GM23338 (cell line): ENCODE measurements around the gene RPL34. TPM values are rescaled to one million over a fixed set of nuclear protein-coding genes. Genes with fewer than 3 reads are reported as not detected.
"Not testable (repeated sequence)": the region's sequence is repeated elsewhere in the genome, so short reads cannot be mapped to it uniquely, and the experiment has no call there.

Experiments
- ATAC-seq: fragments of 200-7000 bp; cut with Tn5 transposase; 3 replicates; pipeline ENCODE4 v1.9.1; 2020
- DNase-seq: peaks from one replicate; pipeline ENCODE4 v3.0.0-alpha.2; 2015; ENCODE audit warnings: low spot score
- H2AFZ ChIP-seq: fragments of 200-600 bp; sonication (generic); 2 replicates; pipeline ENCODE4 v1.8.0; 2016; ENCODE audit warnings: antibody characterized with exemption, mild to moderate bottlenecking, moderate library complexity
- H3F3A ChIP-seq: fragments of 200-600 bp; sonication (generic); replicated peaks from 2 replicates; pipeline ENCODE4 v1.8.0; 2017; ENCODE audit warnings: antibody characterized with exemption, mixed run types, low read depth
- H3K27ac ChIP-seq: fragments of 200-600 bp; sonication (generic); 2 replicates; pipeline ENCODE4 v1.6.1; 2016; ENCODE audit warnings: low read depth
- H3K27me3 ChIP-seq: fragments of 200-600 bp; sonication (generic); 2 replicates; pipeline ENCODE4 v1.8.0; 2016; ENCODE audit warnings: mild to moderate bottlenecking, mixed run types, moderate library complexity; ENCODE audit not compliant: insufficient read depth
- H3K36me3 ChIP-seq: fragments of 200-600 bp; sonication (generic); 2 replicates; pipeline ENCODE4 v1.8.0; 2016; ENCODE audit warnings: mild to moderate bottlenecking; ENCODE audit not compliant: insufficient read depth
- H3K4me1 ChIP-seq: fragments of 200-600 bp; sonication (generic); 2 replicates; pipeline ENCODE4 v1.8.0; 2016; ENCODE audit warnings: mild to moderate bottlenecking, moderate library complexity; ENCODE audit not compliant: insufficient read depth
- H3K4me2 ChIP-seq: fragments of 200-600 bp; sonication (generic); 2 replicates; pipeline ENCODE4 v1.7.1; 2017; ENCODE audit warnings: mixed run types
- H3K4me3 ChIP-seq: fragments of 200-600 bp; sonication (generic); 2 replicates; pipeline ENCODE4 v1.6.1; 2016; ENCODE audit warnings: mixed run types
- H3K79me2 ChIP-seq: fragments of 200-600 bp; sonication (generic); replicated peaks from 2 replicates; pipeline ENCODE4 v1.8.0; 2017; ENCODE audit warnings: mild to moderate bottlenecking; ENCODE audit not compliant: insufficient read depth
- H3K9me2 ChIP-seq: fragments of 200-600 bp; sonication (generic); 2 replicates; pipeline ENCODE4 v1.8.0; 2017; ENCODE audit not compliant: insufficient read depth
- H4K20me1 ChIP-seq: fragments of 200-600 bp; sonication (generic); replicated peaks from 2 replicates; pipeline ENCODE4 v1.8.0; 2017; ENCODE audit warnings: mild to moderate bottlenecking; ENCODE audit not compliant: insufficient read depth
- H3K27ac Mint-ChIP-seq: 2 replicates; pipeline ENCODE4 v1.8.0; 2020; ENCODE audit warnings: inconsistent platforms, mild to moderate bottlenecking, moderate library complexity, mixed read lengths
- H3K27me3 Mint-ChIP-seq: 3 replicates; pipeline ENCODE4 v1.8.0; 2022; ENCODE audit warnings: low read depth, mild to moderate bottlenecking, moderate library complexity, mixed read lengths, inconsistent platforms; ENCODE audit not compliant: insufficient read depth, poor library complexity
- H3K36me3 Mint-ChIP-seq: 3 replicates; pipeline ENCODE4 v1.8.0; 2021; ENCODE audit warnings: low read depth, mild to moderate bottlenecking, inconsistent platforms, moderate library complexity, mixed read lengths
- H3K4me1 Mint-ChIP-seq: 3 replicates; pipeline ENCODE4 v1.8.0; 2020; ENCODE audit warnings: mild to moderate bottlenecking, inconsistent platforms, mixed read lengths
- H3K4me3 Mint-ChIP-seq: 3 replicates; pipeline ENCODE4 v1.8.0; 2021; ENCODE audit warnings: moderate library complexity, mild to moderate bottlenecking, inconsistent platforms, mixed read lengths
- H3K9me3 Mint-ChIP-seq: 3 replicates; pipeline ENCODE4 v1.8.0; 2020; ENCODE audit warnings: moderate library complexity, mild to moderate bottlenecking, inconsistent platforms, mixed read lengths
- CREB1 ChIP-seq: fragments of 250-450 bp; sonication (Bioruptor Pico); IDR thresholded peaks from 2 replicates; pipeline ENCODE4 v1.5.0; 2020; ENCODE audit warnings: low read depth, mild to moderate bottlenecking, moderate library complexity
- CTCF ChIP-seq, 2 experiments: fragments of 200-600 bp in 1 of 2; sonication (generic) in 1 of 2; conservative IDR thresholded peaks; 2 replicates each; pipeline versions ENCODE4 v1.5.1 to v1.6.1; 2016 to 2017; ENCODE audit warnings: antibody characterized with exemption in 2 of 2, low read depth in 2 of 2, mild to moderate bottlenecking in 2 of 2, moderate library complexity in 1 of 2
- ETS1 ChIP-seq: IDR thresholded peaks from 2 replicates; pipeline ENCODE4 v1.6.1; 2016; ENCODE audit warnings: antibody characterized with exemption
- JUNB ChIP-seq: IDR thresholded peaks from one replicate; pipeline ENCODE4 v1.6.1; 2016; ENCODE audit warnings: antibody characterized with exemption; ENCODE audit not compliant: unreplicated experiment
- NANOG ChIP-seq: IDR thresholded peaks from 2 replicates; pipeline ENCODE4 v1.6.1; 2016; ENCODE audit warnings: antibody characterized with exemption, borderline replicate concordance
- POLR2AphosphoS5 ChIP-seq: IDR thresholded peaks from 2 replicates; pipeline ENCODE4 v1.6.1; 2016; ENCODE audit warnings: antibody characterized with exemption, low read depth
- STAT1 ChIP-seq: IDR thresholded peaks from one replicate; pipeline ENCODE4 v1.6.1; 2016; ENCODE audit warnings: antibody characterized with exemption; ENCODE audit not compliant: unreplicated experiment
- ZNF462 ChIP-seq: fragments of 250-450 bp; sonication (Bioruptor Pico); IDR thresholded peaks from 2 replicates; pipeline ENCODE4 v1.5.0; 2020; ENCODE audit warnings: mild to moderate bottlenecking, moderate library complexity
- polyA plus RNA-seq: library from polyadenylated mRNA; unstranded; fragments of >200 nt; fragmentation: Nextera tagmentation; extraction: Ambion mirVana; gene quantifications from 2 replicates; pipeline ENCODE4 v1.2.1, GENCODE V29; 2016
- total RNA-seq: library from RNA; depleted of rRNA; stranded (reverse); fragments of >200 nt; shearing (Covaris generic); gene quantifications from 2 replicates; pipeline ENCODE4 v1.2.3, GENCODE V29; 2014

RPL34 gene
- total and polyA plus RNA-seq, 2 experiments from 2014 or later = 785 to 2,566 TPM

- TF ChIP-seq CTCF (conservative IDR thresholded peaks at IDR 0.05; ENCODE audit: low read depth in 2 of 2) = no peak
These were observed 29.6 kb upstream of the RPL34 start (continued) for GRCh38 chr4:108590776-108591175.

GRCh38 chr4:108592674-108592986, 27.7 kb upstream of the RPL34 start:
- no peak overlapping the region for H3K27ac Mint-ChIP-seq
- H3K4me1 ChIP-seq = peaks cover 7% of the 10 kb centered on the region; the same call in 1 of the 2 replicates
- DNase-seq (peak; percentile 40), ATAC-seq (peak; percentile 63)
- no peaks in the 10 kb centered on the region for H3K79me2 ChIP-seq
- H2AFZ ChIP-seq = no peak overlapping the region
- H3K27me3 Mint-ChIP-seq = peaks cover 27% of the 10 kb centered on the region
- no peaks in the 10 kb centered on the region for H4K20me1 ChIP-seq
- no peaks in the 10 kb centered on the region for H3K36me3 ChIP-seq
- no peak overlapping the region for H3K4me3 ChIP-seq
- H3K4me3 Mint-ChIP-seq = no peak overlapping the region
- H3K27ac ChIP-seq = no peak overlapping the region
- peaks cover 3% of the 10 kb centered on the region; the same call in 2 of the 3 replicates for H3K9me3 Mint-ChIP-seq
- H3K4me1 Mint-ChIP-seq = peaks cover 20% of the 10 kb centered on the region
- H3K27me3 ChIP-seq = peaks cover 74% of the 10 kb centered on the region
- H3K9me2 ChIP-seq = no peaks in the 10 kb centered on the region
- no peaks in the 10 kb centered on the region for H3F3A ChIP-seq
- 0 out of 2 replicates have a peak overlapping the region, but pooled peaks have one; percentile 57 for H3K4me2 ChIP-seq
- no peaks in the 10 kb centered on the region for H3K36me3 Mint-ChIP-seq
- TF ChIP-seq NANOG = peak; percentile 77; the same call in 1 of the 2 replicates
- TF ChIP-seq STAT1 = no peak
- no peak for TF ChIP-seq CREB1 (CRISPR knock-in tag)
- no peak for TF ChIP-seq ZNF462 (CRISPR knock-in tag)
- TF ChIP-seq ETS1 = no peak
- TF ChIP-seq JUNB = no peak
- no peak for TF ChIP-seq POLR2AphosphoS5

GRCh38 chr4:108594296-108594695, 26.1 kb upstream of the RPL34 start:
- H3K36me3 Mint-ChIP-seq, ATAC-seq, H2AFZ ChIP-seq, H3K36me3 ChIP-seq, H3K4me3 ChIP-seq, H3K27ac Mint-ChIP-seq, H3K79me2 ChIP-seq, H3K9me3 Mint-ChIP-seq, H3F3A ChIP-seq, H4K20me1 ChIP-seq, H3K4me2 ChIP-seq, H3K4me3 Mint-ChIP-seq, H3K27ac ChIP-seq, DNase-seq, H3K4me1 ChIP-seq, H3K9me2 ChIP-seq: not testable (repeated sequence)
- Mint-ChIP-seq H3K27me3 (peaks cover 27% of the 10 kb centered on the region), H3K4me1 (peaks cover 12% of the 10 kb centered on the region)
- peaks cover 68% of the 10 kb centered on the region for H3K27me3 ChIP-seq
